Stimulated activated naive B cell treated with anti-CD40 and anti-IgM and Interleukin-4, amounts not matched to agents 10 μg/mL and 1 μg/mL and 100 μg/mL, for 72 hours (primary cell): Measurements from ENCODE around the gene PRRX1.

Experiments used
- ATAC-seq, 2 donors: fragments of 150-1000 bp; cut with Tn5 transposase; replicated peaks; 2 replicates each; pipeline ENCODE4 v1.10.0; 2021; ENCODE audit warnings: moderate library complexity in 1 of 2
- DNase-seq: peaks from one replicate; pipeline ENCODE4 v3.0.0; 2021
- H3K27ac Mint-ChIP-seq: one replicate; pipeline ENCODE4 v1.8.0; 2022; ENCODE audit warnings: mild to moderate bottlenecking, mixed read lengths
- H3K27me3 Mint-ChIP-seq, 2 donors: one replicate each; pipeline ENCODE4 v1.8.0; 2022; ENCODE audit warnings: mixed read lengths in 2 of 2
- H3K36me3 Mint-ChIP-seq, 2 donors: one replicate each; pipeline ENCODE4 v1.8.0; 2022; ENCODE audit warnings: mixed read lengths in 2 of 2, mild to moderate bottlenecking in 1 of 2
- H3K4me1 Mint-ChIP-seq, 2 donors: one replicate each; pipeline ENCODE4 v1.8.0; 2022; ENCODE audit warnings: mixed read lengths in 2 of 2, mild to moderate bottlenecking in 1 of 2
- H3K4me3 Mint-ChIP-seq, 2 donors: one replicate each; pipeline ENCODE4 v1.8.0; 2022; ENCODE audit warnings: mild to moderate bottlenecking in 2 of 2, mixed read lengths in 2 of 2, moderate library complexity in 1 of 2
- H3K9me3 Mint-ChIP-seq, 2 donors: one replicate each; pipeline ENCODE4 v1.8.0; 2022; ENCODE audit warnings: mixed read lengths in 2 of 2, mild to moderate bottlenecking in 1 of 2

PRRX1 gene

DNA sequence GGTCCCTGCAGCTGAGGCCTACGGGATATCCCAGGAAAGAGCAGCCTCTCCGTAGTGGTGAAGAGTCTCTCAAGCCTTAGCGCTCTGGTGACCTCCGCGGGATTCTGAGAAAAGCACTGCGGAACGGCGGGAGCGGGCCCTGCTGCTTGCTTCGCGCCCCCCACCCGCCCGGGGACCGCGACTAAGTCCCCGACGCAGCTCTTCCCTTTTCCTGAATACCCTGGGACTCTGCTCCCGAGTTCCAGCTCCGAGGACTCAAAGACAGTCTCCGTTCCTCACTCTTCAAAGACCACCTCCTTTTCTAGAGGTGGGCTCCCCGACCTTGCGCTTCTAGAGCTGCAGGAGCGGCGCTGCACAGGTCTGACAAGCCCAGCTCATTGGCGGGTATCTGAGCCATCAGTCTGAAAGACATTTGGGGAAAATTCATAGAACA is 3.6 kb upstream of the PRRX1 start:
- Mint-ChIP-seq H3K27me3 (peaks cover 62 to 71% of the 10 kb centered on the region in 2 donors), H3K4me3 (no peak overlapping the region), H3K36me3 (peaks cover 0 to 7% of the 10 kb centered on the region in 2 donors), H3K9me3 (no peaks in the 10 kb centered on the region), H3K4me1 (peaks cover 14 to 25% of the 10 kb centered on the region in 2 donors), H3K27ac (peak overlapping the region; percentile 20)
- DNase-seq (no peak), ATAC-seq (no peak)

DNA sequence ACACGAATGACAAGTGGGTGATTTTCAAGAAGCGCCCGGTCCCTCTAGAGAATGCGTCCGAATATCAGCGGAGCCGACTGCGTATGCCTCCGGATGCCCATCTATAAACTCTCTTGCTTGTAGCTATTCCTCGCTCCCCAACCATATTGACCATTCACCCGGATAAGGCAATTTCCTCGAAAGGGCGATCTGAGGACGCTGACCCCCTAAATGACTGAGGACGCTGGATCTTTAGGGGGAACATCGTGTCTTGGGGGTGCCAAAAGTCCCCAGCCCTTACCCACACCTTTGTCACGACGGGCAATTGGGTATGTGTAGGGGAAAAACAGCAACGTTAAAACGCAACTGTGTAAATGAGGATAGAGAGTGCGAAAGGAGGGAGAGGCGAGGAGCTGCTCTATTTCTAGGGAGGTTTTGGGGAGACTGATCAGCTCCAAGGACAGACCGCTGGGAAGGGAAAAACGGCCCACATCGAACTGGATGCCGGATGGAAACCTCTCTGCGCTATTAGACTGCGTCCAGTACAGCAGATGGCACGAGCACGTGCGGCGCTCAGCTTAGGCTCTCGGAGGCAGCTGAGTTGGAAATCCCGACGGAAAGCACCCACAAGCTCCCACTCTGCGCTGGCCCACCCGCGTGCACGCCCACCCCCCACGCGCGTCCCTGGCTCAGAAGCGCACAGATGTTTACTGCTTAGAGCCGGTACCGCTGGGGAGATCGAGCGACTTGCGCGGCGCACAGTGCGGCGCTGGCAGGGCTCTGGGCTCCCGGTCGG is 2.9 kb upstream of the PRRX1 start:
- ATAC-seq = no peak

DNA sequence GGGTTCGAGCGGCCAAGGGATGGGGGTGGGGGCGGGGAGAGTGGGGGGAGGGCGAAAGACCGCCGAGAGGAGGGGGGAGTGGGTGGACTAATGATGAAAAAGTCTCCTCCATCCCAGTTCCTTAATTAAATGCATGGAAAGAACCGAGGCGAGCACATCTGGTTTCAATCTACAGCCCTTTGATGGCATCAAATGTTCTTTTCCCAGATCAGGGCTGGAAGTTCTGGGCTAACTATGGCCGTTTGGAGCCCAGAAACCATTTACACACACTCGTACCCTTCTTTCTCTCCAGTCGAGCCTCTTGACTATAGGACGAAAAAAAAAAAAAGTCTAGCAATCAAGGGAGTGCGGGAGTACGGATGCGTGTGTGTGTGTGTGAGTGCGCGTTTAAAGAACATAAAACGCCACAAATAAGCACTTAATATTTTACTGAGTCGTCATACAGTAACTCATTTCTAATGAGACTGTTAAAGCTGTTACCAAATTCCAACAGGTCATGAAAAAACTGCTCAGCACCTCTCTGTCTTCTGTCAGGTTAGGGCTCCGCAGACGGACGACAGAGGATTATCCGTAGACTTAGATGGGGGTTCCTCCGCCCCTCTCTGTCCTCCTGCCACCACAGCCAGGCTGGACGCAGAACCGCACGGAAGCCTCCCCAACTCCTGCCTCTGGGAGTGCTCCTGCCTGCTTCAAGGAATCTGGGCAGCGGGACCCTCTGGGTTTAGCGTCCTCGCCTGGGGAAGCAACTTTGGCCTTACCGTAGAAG is 2.1 kb upstream of the PRRX1 start:
- peaks cover 15 to 34% of the 10 kb centered on the region in 2 donors for H3K4me1 Mint-ChIP-seq
- peaks cover 0 to 3% of the 10 kb centered on the region in 2 donors for H3K9me3 Mint-ChIP-seq
- no peak for DNase-seq
- H3K36me3 Mint-ChIP-seq = peaks cover 0 to 14% of the 10 kb centered on the region in 2 donors
- H3K4me3 Mint-ChIP-seq = no peak overlapping the region
- peak overlapping the region; percentile 25 for H3K27ac Mint-ChIP-seq
- no peak for ATAC-seq
- H3K27me3 Mint-ChIP-seq = peaks cover 73 to 78% of the 10 kb centered on the region in 2 donors

More for the DNA sequence above, 2.9 kb upstream of the PRRX1 start:
- peak overlapping the region in 1 of 2 donors; percentile 71 for H3K4me3 Mint-ChIP-seq
- peaks cover 0 to 2% of the 10 kb centered on the region in 2 donors for H3K9me3 Mint-ChIP-seq
- no peak for DNase-seq
- peaks cover 69 to 71% of the 10 kb centered on the region in 2 donors for H3K27me3 Mint-ChIP-seq
- peak overlapping the region; percentile 71 for H3K27ac Mint-ChIP-seq
- peaks cover 15 to 32% of the 10 kb centered on the region in 2 donors for H3K4me1 Mint-ChIP-seq
- H3K36me3 Mint-ChIP-seq = peaks cover 0 to 10% of the 10 kb centered on the region in 2 donors

DNA sequence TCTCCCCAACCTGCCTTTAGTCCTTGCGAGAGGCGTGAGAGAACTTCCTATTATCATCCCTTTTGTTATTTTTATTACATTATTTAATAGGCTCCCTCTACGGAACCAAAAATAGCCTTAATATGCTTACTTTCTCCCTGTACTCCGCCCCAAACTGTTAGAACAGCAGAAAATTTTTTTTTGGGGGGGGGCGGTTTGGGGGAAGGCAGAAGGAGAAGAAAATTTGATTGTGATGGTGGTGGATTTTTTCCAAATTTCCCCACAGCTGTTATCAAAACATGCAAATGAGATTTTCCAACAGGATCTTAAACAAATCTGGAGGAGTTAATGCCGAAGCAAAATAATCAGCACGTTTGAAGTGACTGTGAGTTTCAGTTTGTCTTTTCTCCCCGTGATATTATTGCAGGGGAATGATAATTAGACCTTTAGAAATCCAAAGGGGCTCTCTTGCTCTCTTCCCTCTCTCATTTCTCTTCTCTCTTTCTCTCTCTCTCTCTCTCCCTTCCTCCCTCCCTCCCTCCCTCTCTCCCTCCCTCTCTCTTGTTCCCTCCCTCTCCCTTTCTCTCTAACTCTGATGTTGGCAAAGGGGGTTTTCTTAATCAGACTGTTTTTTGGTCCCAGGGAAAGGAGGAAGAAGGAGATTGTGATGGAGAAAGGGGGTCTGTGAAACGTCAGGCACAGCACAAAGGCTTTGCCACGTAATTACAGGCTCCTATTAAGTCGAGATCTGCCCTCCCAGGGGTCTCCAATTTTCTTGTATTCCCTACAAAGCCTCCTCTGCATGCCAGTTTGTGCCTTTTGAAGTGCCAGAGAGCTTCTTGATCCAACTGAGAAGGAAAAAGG is 1.1 kb upstream of the PRRX1 start:
- H3K4me3 Mint-ChIP-seq = no peak overlapping the region
- DNase-seq (no peak), ATAC-seq (no peak)
- H3K27me3 Mint-ChIP-seq = peaks cover 73 to 78% of the 10 kb centered on the region in 2 donors
- peaks cover 0 to 15% of the 10 kb centered on the region in 2 donors for H3K36me3 Mint-ChIP-seq
- peaks cover 0 to 3% of the 10 kb centered on the region in 2 donors for H3K9me3 Mint-ChIP-seq
- H3K4me1 Mint-ChIP-seq = peaks cover 17 to 37% of the 10 kb centered on the region in 2 donors
- no peak overlapping the region for H3K27ac Mint-ChIP-seq

DNA sequence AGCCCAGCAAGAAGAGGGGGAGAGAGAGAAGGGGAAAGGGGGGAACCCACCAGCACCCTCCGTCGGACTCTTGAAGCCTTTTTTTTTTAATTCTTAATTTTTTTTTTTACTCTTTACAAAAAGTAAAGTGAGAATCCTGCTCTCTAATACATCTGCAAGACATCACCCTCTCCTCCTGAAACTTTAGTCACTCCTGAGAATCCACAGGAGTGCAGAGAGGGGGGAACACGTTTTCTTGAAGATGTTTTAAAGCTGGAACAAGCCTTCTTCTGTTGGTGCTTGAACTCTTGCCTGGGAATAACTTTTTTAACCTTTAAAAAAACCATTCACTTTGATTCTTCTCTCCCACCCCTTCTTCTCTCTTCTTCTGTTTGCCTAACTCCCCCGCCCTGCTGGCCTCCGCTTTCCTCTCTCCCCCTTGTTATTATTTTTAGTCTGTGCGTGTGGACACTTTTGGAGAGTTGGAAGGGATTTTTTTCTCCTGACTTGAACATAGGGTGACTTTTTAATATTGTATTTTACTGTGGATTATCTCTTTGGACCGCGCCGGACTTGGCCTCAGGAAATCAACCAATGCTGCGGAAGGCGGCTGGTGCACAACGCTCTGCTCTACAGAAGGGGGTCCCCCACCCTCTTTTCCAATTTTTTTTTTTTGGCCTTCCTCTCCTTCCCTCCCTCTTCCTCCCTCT is 383 bp upstream of the PRRX1 start:
- DNase-seq (no peak), ATAC-seq (no peak)
- Mint-ChIP-seq H3K4me3 (no peak overlapping the region), H3K27ac (no peak overlapping the region), H3K4me1 (peaks cover 23 to 43% of the 10 kb centered on the region in 2 donors), H3K9me3 (peaks cover 0 to 3% of the 10 kb centered on the region in 2 donors), H3K36me3 (peaks cover 0 to 15% of the 10 kb centered on the region in 2 donors), H3K27me3 (peaks cover 74 to 81% of the 10 kb centered on the region in 2 donors)

DNA sequence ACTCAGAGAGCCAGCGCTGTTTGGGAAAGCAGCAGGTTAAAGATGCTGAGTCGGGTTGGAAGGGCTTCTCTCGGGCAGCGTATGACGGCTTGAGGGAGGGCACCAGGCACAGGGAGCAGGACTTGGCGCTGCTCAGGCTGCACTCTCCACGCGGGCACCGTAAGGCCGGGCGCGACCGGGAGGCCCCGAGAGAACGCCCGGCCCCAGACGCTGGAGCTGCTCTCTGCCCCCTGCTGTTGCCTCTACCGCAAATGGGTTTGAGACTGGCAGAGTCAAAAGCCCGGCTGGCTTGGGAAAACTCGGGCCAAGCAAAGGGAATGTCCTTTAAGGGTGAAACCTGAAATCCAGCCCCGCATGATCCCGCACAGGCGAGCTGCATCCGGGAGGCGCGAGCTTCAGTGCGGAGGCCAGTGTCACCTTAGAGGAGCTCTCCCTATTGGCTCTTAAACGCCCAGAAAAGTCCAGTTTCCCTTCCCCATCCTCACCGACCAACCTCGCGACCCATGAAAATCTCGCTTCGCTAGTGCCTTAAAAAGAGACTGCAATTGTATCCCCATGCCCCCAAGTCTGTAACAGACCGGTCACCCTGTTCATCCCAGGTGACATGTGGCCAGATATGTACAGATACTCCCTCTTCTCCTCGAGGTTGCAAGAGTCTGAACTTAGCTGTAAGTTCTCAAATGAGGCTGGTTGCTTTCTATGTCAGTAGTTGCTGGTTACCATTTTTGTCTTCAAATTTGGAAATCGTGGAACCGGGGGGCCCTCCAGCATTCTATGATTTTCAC is 1.1 kb downstream of the PRRX1 start:
- Mint-ChIP-seq H3K27me3 (peaks cover 73 to 80% of the 10 kb centered on the region in 2 donors), H3K27ac (no peak overlapping the region), H3K36me3 (peaks cover 0 to 15% of the 10 kb centered on the region in 2 donors), H3K4me3 (peak overlapping the region; percentile 25 to 75), H3K4me1 (peaks cover 25 to 43% of the 10 kb centered on the region in 2 donors), H3K9me3 (peaks cover 0 to 3% of the 10 kb centered on the region in 2 donors)
- DNase-seq (no peak), ATAC-seq (peak; percentile 19 to 34)

DNA sequence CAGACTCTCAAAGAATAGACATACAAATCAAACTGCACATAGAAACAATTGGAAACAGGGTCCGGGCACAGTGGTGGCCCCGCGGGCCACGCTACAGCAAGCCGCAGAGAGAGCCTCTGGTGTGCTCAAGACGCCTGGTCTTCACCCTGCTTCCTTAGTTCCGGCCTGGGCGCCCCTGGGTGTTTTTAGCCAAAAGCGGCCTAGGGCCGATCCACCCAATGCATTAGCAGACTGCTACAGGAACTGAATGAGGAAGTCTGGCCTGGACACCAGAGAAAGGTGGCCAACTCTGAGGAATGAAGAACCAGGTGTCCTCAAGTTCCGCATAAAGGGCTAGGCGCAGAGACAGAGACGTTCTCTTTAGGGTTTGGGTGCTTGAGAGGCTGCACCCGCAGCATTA is 1.7 kb downstream of the PRRX1 start:
- Mint-ChIP-seq H3K4me3 (no peak overlapping the region), H3K36me3 (peaks cover 0 to 15% of the 10 kb centered on the region in 2 donors), H3K9me3 (peaks cover 0 to 3% of the 10 kb centered on the region in 2 donors), H3K27me3 (peaks cover 73 to 78% of the 10 kb centered on the region in 2 donors), H3K4me1 (peaks cover 25 to 43% of the 10 kb centered on the region in 2 donors), H3K27ac (peak overlapping the region; percentile 69)
- DNase-seq (no peak), ATAC-seq (no peak)

DNA sequence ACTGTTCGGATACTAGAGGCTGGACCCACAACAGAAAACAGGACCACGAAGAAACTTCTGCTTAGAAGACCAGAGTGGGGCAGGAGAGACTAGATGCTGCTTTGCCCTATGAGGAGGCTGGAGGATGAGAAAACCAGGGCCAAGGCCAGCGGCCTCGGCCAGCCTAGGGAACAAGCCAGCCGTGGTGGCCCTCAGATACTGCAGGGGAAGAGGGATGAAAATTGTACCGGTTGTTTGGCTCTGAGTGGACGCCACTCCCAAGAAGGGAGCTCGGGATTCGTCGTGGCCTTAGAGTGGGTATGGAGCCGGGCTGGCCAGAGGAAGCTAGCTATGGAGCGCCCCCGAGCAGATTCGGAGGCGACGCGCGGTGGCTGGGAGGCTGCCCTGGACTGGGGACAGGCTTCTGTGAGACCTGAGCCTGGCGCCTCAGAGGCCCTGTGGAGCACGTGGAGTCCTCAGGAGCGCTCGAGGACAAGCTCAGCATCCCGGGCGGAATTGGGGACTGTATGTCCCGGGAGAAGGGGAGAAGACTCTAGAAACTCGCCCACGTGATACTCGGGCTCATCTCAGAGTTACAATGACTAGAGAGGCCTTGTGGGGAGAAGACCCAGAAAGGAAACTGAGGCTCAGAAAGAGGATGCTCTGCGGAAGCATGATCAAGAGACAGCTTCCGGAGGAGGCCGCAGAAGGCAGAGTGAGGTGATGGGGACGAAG is 2.8 kb downstream of the PRRX1 start:
- H3K27me3 Mint-ChIP-seq = peaks cover 76 to 82% of the 10 kb centered on the region in 2 donors
- H3K27ac Mint-ChIP-seq = peak overlapping the region; percentile 70
- no peak overlapping the region for H3K4me3 Mint-ChIP-seq
- H3K9me3 Mint-ChIP-seq = peaks cover 0 to 3% of the 10 kb centered on the region in 2 donors
- ATAC-seq (no peak), DNase-seq (no peak)
- H3K4me1 Mint-ChIP-seq = peaks cover 22 to 37% of the 10 kb centered on the region in 2 donors
- H3K36me3 Mint-ChIP-seq = peaks cover 0 to 11% of the 10 kb centered on the region in 2 donors

DNA sequence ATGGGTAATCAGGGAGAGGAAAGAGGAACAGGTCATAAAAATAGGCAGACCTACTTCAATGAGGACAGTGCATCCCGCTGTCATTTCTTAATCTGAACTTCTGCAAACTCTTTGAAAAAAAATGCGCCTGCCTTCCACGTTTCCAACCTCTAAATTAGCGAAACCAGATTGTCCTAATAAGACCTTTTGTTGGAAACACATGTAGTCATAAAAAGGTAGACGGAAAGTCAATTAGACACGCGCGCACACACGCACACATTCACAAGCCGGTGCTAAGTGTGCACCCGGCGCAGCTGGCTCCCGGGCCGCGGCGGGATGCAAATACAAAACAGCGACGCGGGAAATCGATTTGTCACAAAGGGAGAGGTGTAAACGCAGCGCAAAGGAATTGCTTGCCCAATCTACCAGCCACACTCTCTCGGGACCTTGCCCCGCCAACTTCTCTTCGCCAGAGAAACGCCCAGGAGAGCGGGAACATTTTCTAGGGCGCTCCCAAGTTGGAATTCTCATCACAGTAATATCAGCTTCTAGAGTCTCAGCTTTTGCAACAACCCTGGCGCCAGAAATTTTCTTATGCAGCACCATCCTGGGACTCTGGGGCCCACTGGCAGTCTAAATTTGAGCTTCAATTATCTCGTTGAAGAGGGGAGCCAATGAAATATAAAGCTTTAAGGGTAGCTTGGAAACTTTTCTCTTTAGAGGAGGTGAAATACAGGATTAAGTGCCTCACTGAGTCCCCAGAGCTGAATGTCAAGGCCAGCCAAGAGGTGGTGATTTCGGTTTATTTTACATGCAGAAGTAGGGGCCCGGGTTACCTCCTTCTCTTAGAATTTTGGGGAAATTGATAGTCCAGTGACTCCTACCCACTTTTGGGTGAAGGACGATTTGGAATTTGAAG is 4.5 kb downstream of the PRRX1 start:
- Mint-ChIP-seq H3K4me3 (no peak overlapping the region), H3K27me3 (peaks cover 84 to 86% of the 10 kb centered on the region in 2 donors), H3K9me3 (peaks cover 0 to 3% of the 10 kb centered on the region in 2 donors), H3K4me1 (peaks cover 21 to 36% of the 10 kb centered on the region in 2 donors), H3K27ac (no peak overlapping the region), H3K36me3 (peaks cover 0 to 11% of the 10 kb centered on the region in 2 donors)
- DNase-seq (no peak), ATAC-seq (no peak)

DNA sequence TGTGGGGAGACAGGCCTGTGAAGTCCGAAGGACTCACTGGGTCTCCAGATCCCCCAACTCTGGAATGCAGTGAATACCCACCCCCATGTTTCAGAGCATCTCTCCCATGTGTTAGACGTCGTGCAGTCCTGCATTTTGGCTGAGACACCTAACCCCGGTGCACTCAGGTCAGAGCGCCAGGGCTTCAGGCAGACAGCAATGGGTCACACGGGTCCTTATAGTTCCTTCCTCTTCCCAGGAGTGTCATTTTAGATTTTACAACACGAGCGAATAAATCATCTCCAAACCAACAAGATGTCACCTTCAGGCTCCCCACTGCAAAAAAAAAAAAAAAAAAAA is 5.1 kb downstream of the PRRX1 start:
- Mint-ChIP-seq H3K27me3 (peaks cover 84 to 86% of the 10 kb centered on the region in 2 donors), H3K27ac (no peak overlapping the region), H3K4me3 (no peak overlapping the region), H3K4me1 (peaks cover 19 to 30% of the 10 kb centered on the region in 2 donors), H3K9me3 (peaks cover 0 to 3% of the 10 kb centered on the region in 2 donors), H3K36me3 (peaks cover 0 to 11% of the 10 kb centered on the region in 2 donors)
- DNase-seq = no peak
- ATAC-seq = no peak

DNA sequence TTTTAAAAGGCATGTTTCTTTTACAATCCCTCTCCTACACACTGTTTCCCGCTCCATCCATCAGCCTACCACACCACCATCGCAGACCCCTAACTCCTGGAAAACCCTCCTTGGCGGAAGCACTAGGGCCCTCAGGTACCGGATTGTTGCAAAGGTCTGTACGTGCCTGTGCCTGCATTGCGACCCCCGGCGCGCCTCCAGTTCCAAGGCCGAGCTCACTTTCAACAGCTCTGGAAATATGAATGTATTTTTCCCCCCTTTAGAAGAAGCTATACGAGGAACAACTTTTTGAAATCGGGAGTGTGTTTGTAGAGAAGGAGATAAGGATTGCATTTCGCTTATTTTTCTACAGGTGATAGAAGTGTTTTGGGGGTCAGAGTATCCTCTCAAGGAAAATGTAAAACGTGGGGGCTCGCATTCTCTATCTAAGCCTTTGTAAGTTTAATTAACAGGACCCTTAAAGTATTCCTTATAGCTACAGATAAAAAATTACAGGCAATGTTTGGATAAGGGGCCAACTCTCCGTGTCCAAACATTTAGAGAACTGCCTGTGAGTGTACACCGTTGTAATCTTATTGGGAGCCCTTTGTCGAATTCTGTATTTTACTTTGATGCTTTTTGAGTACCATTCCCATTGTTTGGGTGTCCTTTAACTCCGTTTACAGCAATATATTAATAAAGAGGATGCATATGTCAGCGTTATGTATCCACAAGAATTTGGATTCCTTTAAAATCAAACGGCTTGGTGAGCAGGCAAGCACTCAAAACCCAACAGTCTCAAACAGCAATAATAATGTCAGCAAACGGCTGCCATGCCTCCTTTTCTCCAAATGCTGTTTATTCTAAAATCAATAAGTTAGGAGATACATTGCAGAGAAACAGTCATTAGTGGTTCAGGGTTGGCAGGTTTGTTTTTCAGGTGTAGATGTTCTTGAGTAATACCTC is 5.9 kb downstream of the PRRX1 start:
- peaks cover 16 to 22% of the 10 kb centered on the region in 2 donors for H3K4me1 Mint-ChIP-seq
- H3K27ac Mint-ChIP-seq = no peak overlapping the region
- ATAC-seq = no peak
- H3K36me3 Mint-ChIP-seq = peaks cover 0 to 8% of the 10 kb centered on the region in 2 donors
- peaks cover 0 to 3% of the 10 kb centered on the region in 2 donors for H3K9me3 Mint-ChIP-seq
- H3K27me3 Mint-ChIP-seq = peaks cover 79 to 82% of the 10 kb centered on the region in 2 donors
- DNase-seq = no peak
- H3K4me3 Mint-ChIP-seq = no peak overlapping the region
